ENCODE results near the gene PAPPA2.

The PAPPA2 gene

DNA sequence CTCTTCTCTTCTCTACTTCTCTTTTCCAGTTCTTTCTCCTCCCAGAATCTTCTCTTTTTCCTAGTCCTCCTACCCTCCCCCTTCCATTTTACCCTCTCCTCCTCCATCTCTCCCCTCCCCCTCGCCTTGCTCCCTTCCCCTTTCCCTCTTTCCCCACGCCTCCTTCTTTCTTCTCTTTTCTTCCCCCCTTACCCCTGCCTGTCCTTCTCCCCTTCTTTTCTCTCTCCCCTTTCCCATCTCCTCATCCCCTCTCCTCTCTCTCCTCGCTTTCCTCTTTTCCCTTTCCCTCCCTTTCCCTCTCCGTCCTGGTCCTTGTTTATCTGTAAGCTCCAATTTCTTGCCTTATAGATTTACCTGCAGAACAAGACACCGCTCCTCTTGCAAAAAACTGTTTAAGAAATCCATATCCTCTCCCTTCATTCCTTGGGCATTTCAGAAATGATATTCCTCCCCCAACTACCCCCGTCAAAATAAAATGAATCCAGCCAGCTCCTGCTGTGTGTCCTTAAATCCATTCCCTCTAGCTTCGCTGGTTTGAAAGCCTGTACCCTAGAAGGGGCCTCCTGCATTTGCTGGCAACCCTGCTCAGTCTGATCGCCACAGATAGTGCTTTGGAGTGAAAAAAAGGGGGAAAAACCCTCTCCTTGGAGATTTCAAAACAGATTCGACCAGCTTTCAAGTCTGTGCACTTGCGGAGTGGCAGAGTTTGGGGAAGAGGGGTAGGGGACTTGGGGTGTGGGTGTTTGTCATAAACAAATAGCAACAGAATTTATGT lies 89.4 kb downstream of the PAPPA2 start:
- TF ChIP-seq, protein P1, sequence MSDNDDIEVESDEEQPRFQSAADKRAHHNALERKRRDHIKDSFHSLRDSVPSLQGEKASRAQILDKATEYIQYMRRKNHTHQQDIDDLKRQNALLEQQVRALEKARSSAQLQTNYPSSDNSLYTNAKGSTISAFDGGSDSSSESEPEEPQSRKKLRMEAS (IDR thresholded peaks at IDR 0.05), result no peak
- TF ChIP-seq CREB1 (IDR thresholded peaks at IDR 0.05; ENCODE audit: low read depth) (no peak), FOXM1 (IDR thresholded peaks at IDR 0.05; ENCODE audit: borderline replicate concordance, low read depth) (no peak), EGR1 (IDR thresholded peaks at IDR 0.05) (no peak), TEAD4 (IDR thresholded peaks at IDR 0.05) (no peak), ZBTB7A (IDR thresholded peaks at IDR 0.05; ENCODE audit: low read depth) (no peak), RAD21 (IDR thresholded peaks at IDR 0.05; ENCODE audit: low read depth) (no peak), TCF12 (IDR thresholded peaks at IDR 0.05; ENCODE audit: low read depth) (no peak)
- TF ChIP-seq, protein P2, sequence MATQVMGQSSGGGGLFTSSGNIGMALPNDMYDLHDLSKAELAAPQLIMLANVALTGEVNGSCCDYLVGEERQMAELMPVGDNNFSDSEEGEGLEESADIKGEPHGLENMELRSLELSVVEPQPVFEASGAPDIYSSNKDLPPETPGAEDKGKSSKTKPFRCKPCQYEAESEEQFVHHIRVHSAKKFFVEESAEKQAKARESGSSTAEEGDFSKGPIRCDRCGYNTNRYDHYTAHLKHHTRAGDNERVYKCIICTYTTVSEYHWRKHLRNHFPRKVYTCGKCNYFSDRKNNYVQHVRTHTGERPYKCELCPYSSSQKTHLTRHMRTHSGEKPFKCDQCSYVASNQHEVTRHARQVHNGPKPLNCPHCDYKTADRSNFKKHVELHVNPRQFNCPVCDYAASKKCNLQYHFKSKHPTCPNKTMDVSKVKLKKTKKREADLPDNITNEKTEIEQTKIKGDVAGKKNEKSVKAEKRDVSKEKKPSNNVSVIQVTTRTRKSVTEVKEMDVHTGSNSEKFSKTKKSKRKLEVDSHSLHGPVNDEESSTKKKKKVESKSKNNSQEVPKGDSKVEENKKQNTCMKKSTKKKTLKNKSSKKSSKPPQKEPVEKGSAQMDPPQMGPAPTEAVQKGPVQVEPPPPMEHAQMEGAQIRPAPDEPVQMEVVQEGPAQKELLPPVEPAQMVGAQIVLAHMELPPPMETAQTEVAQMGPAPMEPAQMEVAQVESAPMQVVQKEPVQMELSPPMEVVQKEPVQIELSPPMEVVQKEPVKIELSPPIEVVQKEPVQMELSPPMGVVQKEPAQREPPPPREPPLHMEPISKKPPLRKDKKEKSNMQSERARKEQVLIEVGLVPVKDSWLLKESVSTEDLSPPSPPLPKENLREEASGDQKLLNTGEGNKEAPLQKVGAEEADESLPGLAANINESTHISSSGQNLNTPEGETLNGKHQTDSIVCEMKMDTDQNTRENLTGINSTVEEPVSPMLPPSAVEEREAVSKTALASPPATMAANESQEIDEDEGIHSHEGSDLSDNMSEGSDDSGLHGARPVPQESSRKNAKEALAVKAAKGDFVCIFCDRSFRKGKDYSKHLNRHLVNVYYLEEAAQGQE (IDR thresholded peaks at IDR 0.05; ENCODE audit: low read depth), result no peak

DNA sequence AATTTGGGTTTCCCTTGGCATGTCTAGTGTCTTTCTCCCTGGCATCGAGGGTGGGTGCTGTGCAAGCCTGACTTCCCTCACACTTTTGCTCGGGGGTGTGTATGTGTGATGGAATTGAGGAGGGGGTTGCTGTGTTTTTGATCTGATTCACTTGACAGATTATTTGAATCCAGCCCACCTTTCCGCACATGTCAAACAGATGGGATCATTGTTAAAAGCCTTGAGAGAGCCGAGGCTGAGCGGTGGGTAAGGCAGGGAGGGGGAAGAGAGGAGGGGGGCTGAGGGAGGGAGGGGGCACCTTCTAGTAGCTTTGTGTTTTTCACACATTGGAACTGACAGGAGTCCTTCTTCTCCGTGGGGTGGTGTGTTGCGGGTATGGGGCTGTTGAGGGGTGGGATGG lies 90.0 kb downstream of the PAPPA2 start:
- TF ChIP-seq NFIC (IDR thresholded peaks at IDR 0.05), result no peak

DNA sequence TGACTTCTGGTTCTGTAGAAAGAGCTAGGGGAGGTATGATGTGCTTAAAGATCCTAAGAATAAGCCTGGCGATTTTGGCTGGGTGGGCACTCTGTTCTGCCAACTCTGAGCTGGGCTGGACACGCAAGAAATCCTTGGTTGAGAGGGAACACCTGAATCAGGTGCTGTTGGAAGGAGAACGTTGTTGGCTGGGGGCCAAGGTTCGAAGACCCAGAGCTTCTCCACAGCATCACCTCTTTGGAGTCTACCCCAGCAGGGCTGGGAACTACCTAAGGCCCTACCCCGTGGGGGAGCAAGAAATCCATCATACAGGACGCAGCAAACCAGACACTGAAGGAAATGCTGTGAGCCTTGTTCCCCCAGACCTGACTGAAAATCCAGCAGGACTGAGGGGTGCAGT lies 93.3 kb downstream of the PAPPA2 start:
- TF ChIP-seq FOXM1 (IDR thresholded peaks at IDR 0.05; ENCODE audit: borderline replicate concordance, low read depth) (no peak), YY1 (IDR thresholded peaks at IDR 0.05; ENCODE audit: low read depth) (no peak), RAD21 (IDR thresholded peaks at IDR 0.05; ENCODE audit: low read depth) (no peak), ZBTB7A (IDR thresholded peaks at IDR 0.05; ENCODE audit: low read depth) (no peak), TCF12 (IDR thresholded peaks at IDR 0.05; ENCODE audit: low read depth) (no peak), TAF1 (IDR thresholded peaks at IDR 0.05; ENCODE audit: low read depth) (no peak), TEAD4 (IDR thresholded peaks at IDR 0.05) (no peak), EP300 (IDR thresholded peaks at IDR 0.05; ENCODE audit: borderline replicate concordance) (no peak), NFIC (IDR thresholded peaks at IDR 0.05) (no peak), CREB1 (IDR thresholded peaks at IDR 0.05; ENCODE audit: low read depth) (no peak), CEBPB (IDR thresholded peaks at IDR 0.05) (no peak), EGR1 (IDR thresholded peaks at IDR 0.05) (no peak)
- TF ChIP-seq, protein P1 (IDR thresholded peaks at IDR 0.05), result no peak
- TF ChIP-seq, protein P2 (IDR thresholded peaks at IDR 0.05; ENCODE audit: low read depth), result no peak
- TF ChIP-seq, protein P3, sequence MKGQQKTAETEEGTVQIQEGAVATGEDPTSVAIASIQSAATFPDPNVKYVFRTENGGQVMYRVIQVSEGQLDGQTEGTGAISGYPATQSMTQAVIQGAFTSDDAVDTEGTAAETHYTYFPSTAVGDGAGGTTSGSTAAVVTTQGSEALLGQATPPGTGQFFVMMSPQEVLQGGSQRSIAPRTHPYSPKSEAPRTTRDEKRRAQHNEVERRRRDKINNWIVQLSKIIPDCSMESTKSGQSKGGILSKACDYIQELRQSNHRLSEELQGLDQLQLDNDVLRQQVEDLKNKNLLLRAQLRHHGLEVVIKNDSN (IDR thresholded peaks at IDR 0.05), result no peak

GRCh38 chr1:176557543-176558258 lies 94.7 kb downstream of the PAPPA2 start:
- TF ChIP-seq TCF12 (IDR thresholded peaks at IDR 0.05; ENCODE audit: low read depth), result no peak
- TF ChIP-seq TAF1 (IDR thresholded peaks at IDR 0.05; ENCODE audit: low read depth), result no peak
- TF ChIP-seq, protein P2 (IDR thresholded peaks at IDR 0.05; ENCODE audit: low read depth), result no peak
- TF ChIP-seq, protein P3 (IDR thresholded peaks at IDR 0.05), result no peak
- TF ChIP-seq, protein P1 (IDR thresholded peaks at IDR 0.05), result no peak
- no peak for TF ChIP-seq TEAD4 (IDR thresholded peaks at IDR 0.05)
- no peak for TF ChIP-seq RAD21 (IDR thresholded peaks at IDR 0.05; ENCODE audit: low read depth)
- no peak for TF ChIP-seq CEBPB (IDR thresholded peaks at IDR 0.05)
- no peak for TF ChIP-seq EGR1 (IDR thresholded peaks at IDR 0.05)
- TF ChIP-seq FOXM1 (IDR thresholded peaks at IDR 0.05; ENCODE audit: borderline replicate concordance, low read depth), result no peak
- no peak for TF ChIP-seq YY1 (IDR thresholded peaks at IDR 0.05; ENCODE audit: low read depth)
- no peak for TF ChIP-seq ZBTB7A (IDR thresholded peaks at IDR 0.05; ENCODE audit: low read depth)

Data from Ishikawa (cell line).